ENCODE measurements around the gene MCM10.

GRCh38 chr10:13227031-13227430, 65.7 kb downstream of the MCM10 start:
- TF ChIP-seq CTCF (IDR thresholded peaks at IDR 0.05; ENCODE audit: low read depth, low read length) = no peak
- TF ChIP-seq POLR2A (IDR thresholded peaks at IDR 0.05; ENCODE audit: extremely low read depth, insufficient read length) = no peak

Measured in NB4 (cell line).